DOHH2 (cell line): ENCODE measurements around the gene AFF2.

Experiments used
- H3F3A ChIP-seq: fragments of 200-600 bp; sonication (generic), shearing (Covaris generic); 2 replicates; pipeline ENCODE4 v1.6.0; 2016; ENCODE audit warnings: antibody characterized with exemption, mild to moderate bottlenecking; ENCODE audit not compliant: control insufficient read depth, insufficient read depth
- H3K27ac ChIP-seq: fragments of 200-600 bp; sonication (generic); 2 replicates; pipeline ENCODE4 v1.5.1; 2014; ENCODE audit warnings: low read depth, mild to moderate bottlenecking, low read length, moderate library complexity
- H3K27me3 ChIP-seq: fragments of 200-600 bp; sonication (generic); 2 replicates; pipeline ENCODE4 v1.6.1; 2014; ENCODE audit warnings: mild to moderate bottlenecking, low read length, mixed read lengths; ENCODE audit not compliant: control insufficient read depth
- H3K36me3 ChIP-seq: fragments of 200-600 bp; sonication (generic); 2 replicates; pipeline ENCODE4 v1.6.1; 2014; ENCODE audit warnings: mild to moderate bottlenecking, low read length, moderate library complexity, mixed read lengths; ENCODE audit not compliant: control insufficient read depth
- H3K4me1 ChIP-seq: fragments of 200-600 bp; sonication (generic); 2 replicates; pipeline ENCODE4 v1.6.1; 2014; ENCODE audit warnings: mild to moderate bottlenecking, low read length, mixed read lengths; ENCODE audit not compliant: control insufficient read depth
- H3K4me2 ChIP-seq: fragments of 200-600 bp; sonication (generic); 2 replicates; pipeline ENCODE4 v1.6.0; 2014; ENCODE audit warnings: mild to moderate bottlenecking, low read length, moderate library complexity
- H3K4me3 ChIP-seq: fragments of 200-600 bp; sonication (generic); 2 replicates; pipeline ENCODE4 v1.5.1; 2014; ENCODE audit warnings: mild to moderate bottlenecking, low read length, mixed read lengths
- H3K79me2 ChIP-seq: fragments of 200-600 bp; sonication (generic); 2 replicates; pipeline ENCODE4 v1.6.1; 2014; ENCODE audit warnings: mild to moderate bottlenecking, low read length, mixed read lengths; ENCODE audit not compliant: control insufficient read depth
- H3K9me2 ChIP-seq: fragments of 200-600 bp; sonication (generic); replicated peaks from 2 replicates; pipeline ENCODE4 v1.6.1; 2014; ENCODE audit warnings: mild to moderate bottlenecking, low read length, mixed read lengths; ENCODE audit not compliant: control insufficient read depth
- H3K9me3 ChIP-seq: fragments of 200-600 bp; sonication (generic); 2 replicates; pipeline ENCODE4 v1.6.1; 2014; ENCODE audit warnings: antibody characterized with exemption, low read length, mixed read lengths; ENCODE audit not compliant: control insufficient read depth, insufficient read depth
- H4K20me1 ChIP-seq: fragments of 200-600 bp; sonication (generic); 2 replicates; pipeline ENCODE4 v1.6.0; 2014; ENCODE audit warnings: low read depth, mild to moderate bottlenecking, antibody characterized with exemption, low read length, moderate library complexity; ENCODE audit not compliant: control insufficient read depth, insufficient read depth
- EZH2phosphoT487 ChIP-seq: fragments of 200-600 bp; sonication (generic); IDR thresholded peaks from 2 replicates; pipeline ENCODE4 v1.6.1; 2017; ENCODE audit warnings: borderline replicate concordance, mild to moderate bottlenecking, antibody characterized with exemption, low read length, moderate library complexity, mixed read lengths
- TF ChIP-seq, protein P1 (sequence below): fragments of 200-600 bp; sonication (generic); IDR thresholded peaks from one replicate; pipeline ENCODE4 v1.5.1; 2014; ENCODE audit warnings: antibody characterized with exemption, mild to moderate bottlenecking, low read depth, low read length; ENCODE audit not compliant: poor library complexity, severe bottlenecking

The AFF2 gene

DNA sequence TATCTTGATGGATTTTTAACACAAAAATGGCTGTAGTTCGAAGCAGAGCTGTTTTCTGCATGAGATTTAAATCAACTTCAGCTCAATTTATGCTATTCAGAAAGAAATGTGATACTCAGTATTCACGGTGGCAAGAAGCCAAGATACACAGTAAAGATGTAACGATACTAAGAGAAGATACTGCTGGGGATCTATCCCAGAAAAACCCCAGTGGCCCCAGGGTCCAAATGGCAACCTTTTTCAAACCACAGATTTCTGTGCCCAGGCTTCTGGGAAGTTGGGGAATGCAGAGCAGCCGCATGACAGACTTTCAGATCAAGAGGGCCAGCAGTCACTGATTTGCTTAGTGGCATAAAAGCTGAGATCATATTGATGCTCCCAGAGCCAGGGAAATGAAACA is 353.9 kb downstream of the AFF2 start:
- H3K4me3 ChIP-seq = no peak overlapping the region
- H3K9me2 ChIP-seq = no peaks in the 10 kb centered on the region
- TF ChIP-seq, protein P1, sequence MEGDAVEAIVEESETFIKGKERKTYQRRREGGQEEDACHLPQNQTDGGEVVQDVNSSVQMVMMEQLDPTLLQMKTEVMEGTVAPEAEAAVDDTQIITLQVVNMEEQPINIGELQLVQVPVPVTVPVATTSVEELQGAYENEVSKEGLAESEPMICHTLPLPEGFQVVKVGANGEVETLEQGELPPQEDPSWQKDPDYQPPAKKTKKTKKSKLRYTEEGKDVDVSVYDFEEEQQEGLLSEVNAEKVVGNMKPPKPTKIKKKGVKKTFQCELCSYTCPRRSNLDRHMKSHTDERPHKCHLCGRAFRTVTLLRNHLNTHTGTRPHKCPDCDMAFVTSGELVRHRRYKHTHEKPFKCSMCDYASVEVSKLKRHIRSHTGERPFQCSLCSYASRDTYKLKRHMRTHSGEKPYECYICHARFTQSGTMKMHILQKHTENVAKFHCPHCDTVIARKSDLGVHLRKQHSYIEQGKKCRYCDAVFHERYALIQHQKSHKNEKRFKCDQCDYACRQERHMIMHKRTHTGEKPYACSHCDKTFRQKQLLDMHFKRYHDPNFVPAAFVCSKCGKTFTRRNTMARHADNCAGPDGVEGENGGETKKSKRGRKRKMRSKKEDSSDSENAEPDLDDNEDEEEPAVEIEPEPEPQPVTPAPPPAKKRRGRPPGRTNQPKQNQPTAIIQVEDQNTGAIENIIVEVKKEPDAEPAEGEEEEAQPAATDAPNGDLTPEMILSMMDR = no peak
- no peak for TF ChIP-seq EZH2phosphoT487
- H3F3A ChIP-seq = no peaks in the 10 kb centered on the region
- no peak overlapping the region for H3K4me2 ChIP-seq
- no peak overlapping the region for H3K27ac ChIP-seq
- H3K4me1 ChIP-seq = no peaks in the 10 kb centered on the region
- H3K79me2 ChIP-seq = no peaks in the 10 kb centered on the region
- no peaks in the 10 kb centered on the region for H3K9me3 ChIP-seq
- H4K20me1 ChIP-seq = no peaks in the 10 kb centered on the region
- no peaks in the 10 kb centered on the region for H3K27me3 ChIP-seq
- H3K36me3 ChIP-seq = peaks cover 6% of the 10 kb centered on the region

GRCh38 chrX:148856505-148856904 is 356.1 kb downstream of the AFF2 start:
- no peak overlapping the region for H3K4me2 ChIP-seq
- no peaks in the 10 kb centered on the region for H3K9me2 ChIP-seq
- H3K79me2 ChIP-seq = no peaks in the 10 kb centered on the region
- H3F3A ChIP-seq = no peaks in the 10 kb centered on the region
- H3K9me3 ChIP-seq = no peaks in the 10 kb centered on the region
- H3K27ac ChIP-seq = no peak overlapping the region
- H4K20me1 ChIP-seq = no peaks in the 10 kb centered on the region
- no peaks in the 10 kb centered on the region for H3K36me3 ChIP-seq
- peaks cover 12% of the 10 kb centered on the region for H3K4me1 ChIP-seq
- TF ChIP-seq, protein P1 = no peak
- no peak for TF ChIP-seq EZH2phosphoT487
- no peaks in the 10 kb centered on the region for H3K27me3 ChIP-seq
- no peak overlapping the region for H3K4me3 ChIP-seq

GRCh38 chrX:148865277-148866210 is 365.1 kb downstream of the AFF2 start:
- Histone ChIP-seq H3K27ac (no peak overlapping the region), H3F3A (no peaks in the 10 kb centered on the region), H3K9me3 (no peaks in the 10 kb centered on the region), H4K20me1 (no peaks in the 10 kb centered on the region), H3K27me3 (no peaks in the 10 kb centered on the region), H3K79me2 (no peaks in the 10 kb centered on the region), H3K4me1 (peaks cover 5% of the 10 kb centered on the region), H3K9me2 (no peaks in the 10 kb centered on the region), H3K4me2 (no peak overlapping the region), H3K4me3 (no peak overlapping the region), H3K36me3 (no peaks in the 10 kb centered on the region)
- TF ChIP-seq, protein P1 = no peak
- TF ChIP-seq EZH2phosphoT487 = no peak
